Endodermal cell (in vitro differentiated cells): ENCODE results near the gene ACTRT2. TPM values are rescaled to one million over a fixed set of nuclear protein-coding genes. Genes with fewer than 3 reads are reported as not detected.

Source experiments
- DNase-seq: peaks from one replicate; pipeline ENCODE4 v3.0.0-alpha.2; 2017
- H3K27ac ChIP-seq: 2 replicates; pipeline ENCODE4 v1.5.1; 2013; ENCODE audit warnings: mild to moderate bottlenecking, low read depth, low read length, moderate library complexity
- H3K27me3 ChIP-seq: 2 replicates; pipeline ENCODE4 v1.6.1; 2013; ENCODE audit warnings: mild to moderate bottlenecking, low read length, moderate library complexity; ENCODE audit not compliant: insufficient read depth, control insufficient read depth, poor library complexity, severe bottlenecking
- H3K36me3 ChIP-seq: 2 replicates; pipeline ENCODE4 v1.7.0; 2013; ENCODE audit warnings: mild to moderate bottlenecking, low read length, moderate library complexity; ENCODE audit not compliant: control insufficient read depth, insufficient read depth
- H3K4me1 ChIP-seq: one replicate; pipeline ENCODE4 v1.7.0; 2013; ENCODE audit warnings: low read length; ENCODE audit not compliant: control insufficient read depth, insufficient read depth
- H3K4me3 ChIP-seq: 2 replicates; pipeline ENCODE4 v1.5.1; 2013; ENCODE audit warnings: mild to moderate bottlenecking, low read length, moderate library complexity
- H3K9ac ChIP-seq: 2 replicates; pipeline ENCODE4 v1.6.1; 2013; ENCODE audit warnings: mild to moderate bottlenecking, low read length, moderate library complexity; ENCODE audit not compliant: poor library complexity, severe bottlenecking; ENCODE audit errors: extremely low read depth
- H3K9me3 ChIP-seq: 2 replicates; pipeline ENCODE4 v1.6.1; 2013; ENCODE audit warnings: mild to moderate bottlenecking, low read length, moderate library complexity; ENCODE audit not compliant: control insufficient read depth
- H3K27ac Mint-ChIP-seq: 2 replicates; pipeline ENCODE4 v1.8.0; 2020; ENCODE audit warnings: mixed read lengths
- H3K27me3 Mint-ChIP-seq: 2 replicates; pipeline ENCODE4 v1.8.0; 2021; ENCODE audit warnings: mild to moderate bottlenecking, mixed read lengths; ENCODE audit not compliant: insufficient read depth
- H3K36me3 Mint-ChIP-seq: 2 replicates; pipeline ENCODE4 v1.8.0; 2020; ENCODE audit warnings: low read depth, mixed read lengths
- H3K4me1 Mint-ChIP-seq: 2 replicates; pipeline ENCODE4 v1.8.0; 2020; ENCODE audit warnings: mixed read lengths
- H3K4me3 Mint-ChIP-seq: 2 replicates; pipeline ENCODE4 v1.8.0; 2020; ENCODE audit warnings: mild to moderate bottlenecking, moderate library complexity, mixed read lengths
- H3K9me3 Mint-ChIP-seq: 2 replicates; pipeline ENCODE4 v1.8.0; 2020; ENCODE audit warnings: mild to moderate bottlenecking, mixed read lengths
- WGBS, 2 experiments: methylation state at CpG; one replicate each; pipeline versions ENCODE4 v1.1.5 to v1.1.7; 2013; ENCODE audit warnings: missing lambda C conversion rate in 2 of 2, mixed read lengths in 1 of 2; ENCODE audit not compliant: insufficient coverage in 1 of 2, insufficient read length in 1 of 2; 5-methylcytosine and 5-hydroxymethylcytosine counted together
- total RNA-seq, 2 donors: library from RNA; stranded (reverse); fragmentation: NEBNext Ultra II Directional in 1 of 2; extraction: Animal tissue kit (Norgen Biotek cat#: 25700) in 1 of 2; gene quantifications; 2 replicates in 1 of 2; 3 replicates in 1 of 2; pipeline ENCODE4 v1.2.1, GENCODE V29; 2021
- TF ChIP-seq, protein P1 (sequence below): fragments of 200-600 bp; sonication (generic); conservative IDR thresholded peaks from 2 replicates; pipeline ENCODE4 v1.5.0; 2021; ENCODE audit warnings: antibody characterized with exemption, mild to moderate bottlenecking

The ACTRT2 gene
- total RNA-seq, 2 donors from 2014 or later = not detected

DNA sequence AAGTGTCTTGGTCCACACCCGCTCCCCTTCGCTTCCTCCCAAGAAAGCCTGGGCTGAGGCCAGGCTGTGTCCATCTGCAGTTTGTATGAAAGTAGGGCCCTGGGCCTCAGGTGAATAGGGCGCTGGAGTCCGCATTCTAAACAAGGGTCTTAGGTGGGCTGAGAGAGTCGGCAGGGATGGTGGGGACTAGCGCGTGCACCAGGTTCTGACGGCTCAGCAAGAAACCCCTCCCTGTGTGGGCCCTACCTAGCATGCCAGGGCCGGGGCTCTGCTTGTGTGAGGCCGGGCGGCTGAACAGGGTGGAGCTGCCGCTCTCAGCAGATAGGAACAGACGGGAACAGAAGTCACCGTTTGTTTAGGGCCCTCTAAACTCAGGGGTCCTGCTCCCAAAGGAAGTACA, 1.7 kb downstream of the ACTRT2 start:
- Histone ChIP-seq H3K9me3 (peaks cover 13% of the 10 kb centered on the region), H3K4me1 (no peaks in the 10 kb centered on the region), H3K27me3 (no peaks in the 10 kb centered on the region), H3K9ac (no peak overlapping the region), H3K4me3 (no peak overlapping the region), H3K27ac (no peak overlapping the region), H3K36me3 (no peaks in the 10 kb centered on the region)
- H3K27me3 Mint-ChIP-seq = no peaks in the 10 kb centered on the region
- DNase-seq = no peak
- H3K9me3 Mint-ChIP-seq = peaks cover 56% of the 10 kb centered on the region
- 88 to 90% methylated on average over 11 to 14 of the region's 14 CpGs for WGBS, 2 experiments
- TF ChIP-seq, protein P1, sequence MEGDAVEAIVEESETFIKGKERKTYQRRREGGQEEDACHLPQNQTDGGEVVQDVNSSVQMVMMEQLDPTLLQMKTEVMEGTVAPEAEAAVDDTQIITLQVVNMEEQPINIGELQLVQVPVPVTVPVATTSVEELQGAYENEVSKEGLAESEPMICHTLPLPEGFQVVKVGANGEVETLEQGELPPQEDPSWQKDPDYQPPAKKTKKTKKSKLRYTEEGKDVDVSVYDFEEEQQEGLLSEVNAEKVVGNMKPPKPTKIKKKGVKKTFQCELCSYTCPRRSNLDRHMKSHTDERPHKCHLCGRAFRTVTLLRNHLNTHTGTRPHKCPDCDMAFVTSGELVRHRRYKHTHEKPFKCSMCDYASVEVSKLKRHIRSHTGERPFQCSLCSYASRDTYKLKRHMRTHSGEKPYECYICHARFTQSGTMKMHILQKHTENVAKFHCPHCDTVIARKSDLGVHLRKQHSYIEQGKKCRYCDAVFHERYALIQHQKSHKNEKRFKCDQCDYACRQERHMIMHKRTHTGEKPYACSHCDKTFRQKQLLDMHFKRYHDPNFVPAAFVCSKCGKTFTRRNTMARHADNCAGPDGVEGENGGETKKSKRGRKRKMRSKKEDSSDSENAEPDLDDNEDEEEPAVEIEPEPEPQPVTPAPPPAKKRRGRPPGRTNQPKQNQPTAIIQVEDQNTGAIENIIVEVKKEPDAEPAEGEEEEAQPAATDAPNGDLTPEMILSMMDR = no peak
- no peak overlapping the region for H3K27ac Mint-ChIP-seq
- no peak overlapping the region for H3K4me3 Mint-ChIP-seq
- H3K36me3 Mint-ChIP-seq = no peaks in the 10 kb centered on the region
- no peaks in the 10 kb centered on the region for H3K4me1 Mint-ChIP-seq

DNA sequence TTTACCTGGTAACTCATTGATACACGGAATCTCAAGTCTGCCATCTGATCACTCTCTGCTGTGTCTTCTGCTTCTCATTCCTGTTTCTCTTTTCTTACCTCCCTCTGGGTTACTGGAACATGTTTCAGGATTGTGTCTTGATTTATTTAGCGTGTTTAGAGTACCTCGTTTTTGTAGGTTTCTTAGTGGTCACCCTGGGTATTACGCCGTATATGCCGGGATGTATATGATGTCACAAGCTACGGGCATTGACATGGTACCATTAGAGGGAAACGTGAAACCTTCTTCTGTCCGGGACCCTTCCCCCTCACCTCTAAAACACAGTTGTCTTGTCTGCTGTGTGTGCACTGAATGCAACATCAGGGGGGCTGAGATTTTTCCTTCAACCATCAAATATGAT, 2.8 kb downstream of the ACTRT2 start:
- Mint-ChIP-seq H3K27ac (no peak overlapping the region), H3K36me3 (no peaks in the 10 kb centered on the region), H3K27me3 (no peaks in the 10 kb centered on the region), H3K4me1 (no peaks in the 10 kb centered on the region), H3K9me3 (peaks cover 50% of the 10 kb centered on the region), H3K4me3 (no peak overlapping the region)
- Histone ChIP-seq H3K36me3 (no peaks in the 10 kb centered on the region), H3K9me3 (peaks cover 13% of the 10 kb centered on the region), H3K4me3 (no peak overlapping the region), H3K27me3 (no peaks in the 10 kb centered on the region), H3K27ac (no peak overlapping the region), H3K9ac (no peak overlapping the region), H3K4me1 (no peaks in the 10 kb centered on the region)
- 64 to 77% methylated on average over 9 of the region's 9 CpGs for WGBS, 2 experiments
- DNase-seq = no peak
- TF ChIP-seq, protein P1 = peak; percentile 38

DNA sequence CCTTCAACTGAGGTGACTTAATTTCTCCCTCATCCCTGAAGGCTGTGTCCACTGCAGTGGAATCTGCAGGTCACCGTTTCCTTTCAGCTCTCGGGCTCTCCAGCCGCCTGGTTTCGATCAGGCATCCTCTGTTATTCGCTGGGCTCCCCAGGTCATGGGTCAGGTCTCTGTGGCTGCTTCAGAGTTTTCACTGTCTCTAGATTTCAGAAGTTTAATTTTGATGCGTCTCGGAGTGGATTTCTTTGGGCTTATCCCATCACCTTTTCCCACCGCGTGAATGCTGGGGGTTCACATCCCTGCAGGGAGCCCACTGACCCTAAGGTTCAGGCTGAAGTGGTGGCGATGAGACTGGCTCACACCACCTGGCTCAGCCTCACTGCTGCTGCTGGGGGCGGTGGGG, 3.3 kb downstream of the ACTRT2 start:
- H3K4me3 Mint-ChIP-seq = no peak overlapping the region
- no peak overlapping the region for H3K9ac ChIP-seq
- H3K4me3 ChIP-seq = no peak overlapping the region
- H3K27ac Mint-ChIP-seq = no peak overlapping the region
- no peaks in the 10 kb centered on the region for H3K27me3 ChIP-seq
- H3K9me3 ChIP-seq = peaks cover 13% of the 10 kb centered on the region
- no peaks in the 10 kb centered on the region for H3K4me1 Mint-ChIP-seq
- TF ChIP-seq, protein P1 = no peak
- H3K36me3 Mint-ChIP-seq = no peaks in the 10 kb centered on the region
- no peak overlapping the region for H3K27ac ChIP-seq
- H3K4me1 ChIP-seq = no peaks in the 10 kb centered on the region
- DNase-seq = no peak
- WGBS, 2 experiments = 86 to 87% methylated on average over 5 to 10 of the region's 11 CpGs
- no peaks in the 10 kb centered on the region for H3K27me3 Mint-ChIP-seq
- H3K9me3 Mint-ChIP-seq = peaks cover 51% of the 10 kb centered on the region
- no peaks in the 10 kb centered on the region for H3K36me3 ChIP-seq
